Measurements from ENCODE around the gene OCIAD1.

DNA sequence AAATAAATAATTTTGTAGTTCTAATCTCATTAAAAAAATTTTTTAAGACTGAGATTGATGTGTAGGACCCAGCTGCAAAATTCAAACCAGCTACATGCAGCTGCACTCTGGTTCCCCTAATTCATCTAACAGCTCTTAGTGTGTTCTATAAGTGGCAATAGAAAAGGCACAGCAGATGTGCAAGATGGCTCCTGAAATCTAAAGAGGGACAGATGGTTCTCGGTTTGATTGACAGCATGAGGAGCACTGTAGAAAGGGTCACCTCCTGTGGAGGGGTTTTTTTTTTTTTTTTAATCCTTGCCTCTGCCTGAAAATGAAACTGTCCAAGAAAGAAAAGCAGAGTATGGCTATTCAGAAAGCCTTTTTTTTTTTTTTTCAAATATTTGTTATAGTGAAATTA, 16.9 kb upstream of the OCIAD1 start:
- TF ChIP-seq, protein P1, sequence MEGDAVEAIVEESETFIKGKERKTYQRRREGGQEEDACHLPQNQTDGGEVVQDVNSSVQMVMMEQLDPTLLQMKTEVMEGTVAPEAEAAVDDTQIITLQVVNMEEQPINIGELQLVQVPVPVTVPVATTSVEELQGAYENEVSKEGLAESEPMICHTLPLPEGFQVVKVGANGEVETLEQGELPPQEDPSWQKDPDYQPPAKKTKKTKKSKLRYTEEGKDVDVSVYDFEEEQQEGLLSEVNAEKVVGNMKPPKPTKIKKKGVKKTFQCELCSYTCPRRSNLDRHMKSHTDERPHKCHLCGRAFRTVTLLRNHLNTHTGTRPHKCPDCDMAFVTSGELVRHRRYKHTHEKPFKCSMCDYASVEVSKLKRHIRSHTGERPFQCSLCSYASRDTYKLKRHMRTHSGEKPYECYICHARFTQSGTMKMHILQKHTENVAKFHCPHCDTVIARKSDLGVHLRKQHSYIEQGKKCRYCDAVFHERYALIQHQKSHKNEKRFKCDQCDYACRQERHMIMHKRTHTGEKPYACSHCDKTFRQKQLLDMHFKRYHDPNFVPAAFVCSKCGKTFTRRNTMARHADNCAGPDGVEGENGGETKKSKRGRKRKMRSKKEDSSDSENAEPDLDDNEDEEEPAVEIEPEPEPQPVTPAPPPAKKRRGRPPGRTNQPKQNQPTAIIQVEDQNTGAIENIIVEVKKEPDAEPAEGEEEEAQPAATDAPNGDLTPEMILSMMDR (IDR thresholded peaks at IDR 0.05), result no peak
- no peak for TF ChIP-seq POLR2A (IDR thresholded peaks at IDR 0.05)
